Measurements from ENCODE around the gene HMG20B. TPM values are rescaled to one million over a fixed set of nuclear protein-coding genes. Genes with fewer than 3 reads are reported as not detected.

HMG20B gene
- total RNA-seq, 1 experiment from 2014 or later = 121 TPM

DNA sequence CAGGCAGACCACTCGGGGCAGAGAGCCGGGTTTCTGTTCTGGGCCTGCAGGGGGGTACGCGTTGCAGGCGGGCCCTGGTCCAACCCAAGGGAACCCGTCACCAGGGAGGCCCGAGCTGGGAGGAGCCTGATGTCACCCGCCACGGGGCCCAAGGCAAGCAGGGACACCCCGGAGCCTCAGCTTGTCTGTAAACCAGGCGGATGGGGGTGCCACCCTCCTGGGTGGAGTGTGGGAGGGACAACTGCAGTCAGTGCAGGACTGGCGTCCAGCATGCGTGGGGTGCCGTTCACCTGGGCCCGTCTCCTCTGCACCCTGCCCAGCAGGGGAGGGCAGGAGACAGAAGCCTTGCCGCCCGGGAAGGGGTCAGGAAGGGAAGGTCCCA, 46.9 kb downstream of the HMG20B start (continued):
- TF ChIP-seq, protein P1, sequence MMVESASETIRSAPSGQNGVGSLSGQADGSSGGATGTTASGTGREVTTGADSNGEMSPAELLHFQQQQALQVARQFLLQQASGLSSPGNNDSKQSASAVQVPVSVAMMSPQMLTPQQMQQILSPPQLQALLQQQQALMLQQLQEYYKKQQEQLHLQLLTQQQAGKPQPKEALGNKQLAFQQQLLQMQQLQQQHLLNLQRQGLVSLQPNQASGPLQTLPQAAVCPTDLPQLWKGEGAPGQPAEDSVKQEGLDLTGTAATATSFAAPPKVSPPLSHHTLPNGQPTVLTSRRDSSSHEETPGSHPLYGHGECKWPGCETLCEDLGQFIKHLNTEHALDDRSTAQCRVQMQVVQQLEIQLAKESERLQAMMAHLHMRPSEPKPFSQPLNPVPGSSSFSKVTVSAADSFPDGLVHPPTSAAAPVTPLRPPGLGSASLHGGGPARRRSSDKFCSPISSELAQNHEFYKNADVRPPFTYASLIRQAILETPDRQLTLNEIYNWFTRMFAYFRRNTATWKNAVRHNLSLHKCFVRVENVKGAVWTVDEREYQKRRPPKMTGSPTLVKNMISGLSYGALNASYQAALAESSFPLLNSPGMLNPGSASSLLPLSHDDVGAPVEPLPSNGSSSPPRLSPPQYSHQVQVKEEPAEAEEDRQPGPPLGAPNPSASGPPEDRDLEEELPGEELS (CRISPR knock-in tag; IDR thresholded peaks at IDR 0.05) = no peak
- TF ChIP-seq FOXJ3 (CRISPR knock-in tag; IDR thresholded peaks at IDR 0.05; ENCODE audit: borderline replicate concordance) = no peak
- no peak for TF ChIP-seq ZNF232 (CRISPR knock-in tag; IDR thresholded peaks at IDR 0.05)

DNA sequence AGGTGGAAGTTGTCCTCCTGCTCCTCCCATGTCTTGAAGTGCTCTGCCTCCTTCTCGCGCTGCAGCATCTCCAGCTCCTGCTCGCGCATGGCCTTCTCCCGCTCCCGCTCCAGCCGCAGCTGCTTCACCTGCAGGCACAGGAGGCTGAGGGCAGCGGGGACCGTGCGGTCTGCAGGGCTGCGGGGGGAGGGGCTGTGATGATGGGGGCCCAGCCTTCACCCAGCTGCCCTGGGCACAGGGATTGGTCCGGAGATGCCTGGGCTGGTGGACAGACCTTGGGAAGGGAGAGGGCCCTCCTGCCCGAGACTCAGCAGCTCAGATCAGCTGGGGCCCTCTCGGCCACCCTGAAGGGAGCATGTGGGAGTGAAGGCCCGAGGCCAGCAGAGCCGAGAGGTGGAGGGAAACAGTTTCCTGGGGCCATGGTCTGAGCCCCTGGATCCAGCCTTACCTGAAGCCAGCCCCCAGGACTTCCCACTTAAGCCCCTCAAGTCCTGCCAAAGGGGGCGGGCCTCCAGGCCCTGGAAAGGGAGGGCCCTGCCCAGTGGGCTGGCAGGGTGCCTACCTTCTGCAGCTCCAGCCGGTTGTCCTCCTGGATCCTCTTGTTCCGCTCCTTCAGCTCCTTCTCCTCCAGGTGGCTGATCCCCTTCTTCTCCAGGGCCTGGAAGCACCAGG, 47.5 kb downstream of the HMG20B start:
- H3K27ac Mint-ChIP-seq = no peak overlapping the region
- H3K4me1 Mint-ChIP-seq = 0 out of 2 replicates have a peak, but pooled peaks cover 3% of the 10 kb centered on the region
- POLR2A ChIA-PET = no interaction called here
- DNase-seq (ENCODE audit: low spot score) (no peak), ATAC-seq (no peak)
- TF ChIP-seq HMGXB4 (CRISPR knock-in tag; IDR thresholded peaks at IDR 0.05) = no peak
- TF ChIP-seq TEAD1 (CRISPR knock-in tag; IDR thresholded peaks at IDR 0.05) = no peak
- no peak for TF ChIP-seq TCF7 (CRISPR knock-in tag; IDR thresholded peaks at IDR 0.05; ENCODE audit: low read depth)
- CTCF ChIA-PET = interaction anchor here (1.2 to 3.4 kb wide), 2 partner anchors 29 to 33 kb away, joined by 3 to 17 read pairs; no protein-coding TSS in a partner anchor
- no peaks in the 10 kb centered on the region for H3K9me3 Mint-ChIP-seq
- H3K4me3 Mint-ChIP-seq = no peak overlapping the region
- H3K27me3 Mint-ChIP-seq (ENCODE audit: low read depth) = no peaks in the 10 kb centered on the region
- peaks cover 5% of the 10 kb centered on the region for H3K36me3 Mint-ChIP-seq

DNA sequence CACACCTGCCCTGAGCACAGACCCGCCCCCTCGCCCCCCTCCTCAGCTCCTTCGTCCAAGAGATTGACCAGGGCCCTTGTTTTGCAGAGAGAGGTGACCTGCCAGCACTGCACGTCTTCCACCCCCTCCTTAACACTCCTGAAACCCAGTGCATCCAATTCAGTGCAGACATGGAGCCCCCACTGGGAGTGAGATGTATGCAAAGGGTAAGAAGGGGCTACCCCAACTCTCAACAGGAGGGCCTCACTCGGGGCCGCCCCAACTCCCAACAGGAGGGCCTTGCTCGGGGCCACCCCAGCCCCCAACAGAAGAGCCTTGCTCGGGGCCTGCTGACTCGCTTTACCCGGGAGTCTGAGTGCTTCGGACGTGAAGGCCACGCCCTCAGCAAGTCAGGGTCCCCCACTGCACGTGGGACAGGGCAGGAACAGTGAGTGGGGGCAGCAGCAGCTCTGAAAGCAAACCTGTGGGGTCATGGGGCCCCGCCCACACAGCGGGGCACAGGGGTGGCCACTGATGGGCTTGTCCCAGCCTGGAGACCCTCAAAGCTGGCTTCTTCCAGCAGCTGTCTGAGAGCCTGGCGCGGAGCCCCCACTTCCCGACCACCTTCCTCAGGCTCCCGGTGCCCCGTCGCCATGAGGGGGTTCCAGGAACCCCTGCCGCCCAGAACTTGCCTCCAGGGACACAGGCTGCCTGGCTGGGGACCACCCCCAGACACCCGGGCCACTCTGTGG, 48.2 kb downstream of the HMG20B start:
- Mint-ChIP-seq H3K4me1 (peaks cover 5% of the 10 kb centered on the region), H3K4me3 (no peak overlapping the region), H3K27me3 (ENCODE audit: low read depth) (no peaks in the 10 kb centered on the region), H3K36me3 (peaks cover 5% of the 10 kb centered on the region), H3K9me3 (no peaks in the 10 kb centered on the region), H3K27ac (no peak overlapping the region)
- ChIA-PET POLR2A (no interaction called here), CTCF (interaction anchor here (0.9 to 3.4 kb wide), 3 partner anchors 8 to 30 kb away, joined by 3 to 17 read pairs (median 5); no protein-coding TSS in a partner anchor)
- ATAC-seq (no peak), DNase-seq (ENCODE audit: low spot score) (no peak)
- TF ChIP-seq JUN (CRISPR knock-in tag; IDR thresholded peaks at IDR 0.05) = no peak
- TF ChIP-seq, protein P2, sequence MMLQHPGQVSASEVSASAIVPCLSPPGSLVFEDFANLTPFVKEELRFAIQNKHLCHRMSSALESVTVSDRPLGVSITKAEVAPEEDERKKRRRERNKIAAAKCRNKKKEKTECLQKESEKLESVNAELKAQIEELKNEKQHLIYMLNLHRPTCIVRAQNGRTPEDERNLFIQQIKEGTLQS (CRISPR knock-in tag; conservative IDR thresholded peaks at IDR 0.05) = no peak

GRCh38 chr19:3621689-3622088, 48.9 kb downstream of the HMG20B start:
- ChIA-PET POLR2A (interaction anchor here (0.8 kb wide), 1 partner anchor 43 kb away, joined by 4 read pairs; no protein-coding TSS in a partner anchor), CTCF (interaction anchor here (0.9 to 1.5 kb wide), 2 partner anchors 9 to 14 kb away, joined by 3 to 5 read pairs; no protein-coding TSS in a partner anchor)
- Mint-ChIP-seq H3K9me3 (no peaks in the 10 kb centered on the region), H3K27ac (no peak overlapping the region), H3K27me3 (ENCODE audit: low read depth) (no peaks in the 10 kb centered on the region), H3K4me1 (peaks cover 8% of the 10 kb centered on the region), H3K4me3 (no peak overlapping the region), H3K36me3 (peaks cover 5% of the 10 kb centered on the region)
- DNase-seq (ENCODE audit: low spot score) = no peak
- TF ChIP-seq ETV6 (CRISPR knock-in tag; IDR thresholded peaks at IDR 0.05) (no peak), CREM (CRISPR knock-in tag; IDR thresholded peaks at IDR 0.05) (no peak), CTCF (IDR thresholded peaks at IDR 0.05) (no peak), FOXP1 (CRISPR knock-in tag; IDR thresholded peaks at IDR 0.05; ENCODE audit: borderline replicate concordance) (no peak), ELF4 (CRISPR knock-in tag; IDR thresholded peaks at IDR 0.05; ENCODE audit: low read depth) (no peak), SOX15 (CRISPR knock-in tag; IDR thresholded peaks at IDR 0.05) (no peak)
- TF ChIP-seq, protein P3, sequence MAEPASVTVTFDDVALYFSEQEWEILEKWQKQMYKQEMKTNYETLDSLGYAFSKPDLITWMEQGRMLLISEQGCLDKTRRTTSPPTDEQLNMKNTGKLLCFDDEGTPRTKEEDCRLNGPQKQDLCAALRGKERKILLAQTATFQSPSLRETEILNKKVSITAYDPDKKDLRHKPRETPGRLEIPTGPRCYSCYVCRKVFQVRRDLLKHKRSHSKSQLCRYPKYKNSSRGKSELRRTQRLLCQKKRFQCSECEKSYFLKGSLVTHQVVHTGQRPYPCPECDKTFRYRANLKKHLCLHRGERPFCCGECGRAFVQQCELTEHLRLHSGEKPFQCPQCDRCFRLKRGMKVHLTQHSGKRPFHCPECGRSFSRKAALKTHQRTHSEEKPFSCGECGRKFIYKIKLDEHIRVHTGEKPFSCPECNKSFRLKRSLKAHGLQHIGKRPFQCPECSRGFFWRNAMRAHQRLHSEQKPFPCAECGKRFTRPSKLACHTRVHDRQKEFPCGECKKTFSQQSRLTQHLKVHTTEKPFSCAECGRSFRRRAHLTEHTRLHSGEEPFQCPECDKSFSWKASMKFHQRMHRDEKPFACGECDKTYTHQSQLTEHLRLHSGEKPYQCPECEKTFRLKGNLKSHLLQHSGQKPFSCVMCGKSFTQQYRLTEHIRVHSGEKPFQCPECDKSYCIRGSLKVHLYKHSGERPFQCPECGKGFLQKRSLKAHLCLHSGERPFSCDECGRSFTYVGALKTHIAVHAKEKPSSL (CRISPR knock-in tag; conservative IDR thresholded peaks at IDR 0.05) = no peak
- ATAC-seq = no peak

Measured in WTC11 (cell line).